Renal pelvis (tissue), 4 donors: ENCODE data around the gene FBLN2. TPM values are rescaled to one million over a fixed set of nuclear protein-coding genes. Genes with fewer than 3 reads are reported as not detected.

Source experiments
- DNase-seq: peaks from one replicate; pipeline ENCODE4 v3.0.0-alpha.2; 2013
- polyA plus RNA-seq, 3 donors: library from polyadenylated mRNA; unstranded; fragments of 120-200 nt; gene quantifications; one replicate each; pipeline ENCODE4 v1.2.1, GENCODE V29; 2013; ENCODE audit not compliant: insufficient read length in 3 of 3

FBLN2 gene
- polyA plus RNA-seq, 3 donors, result 22.9 to 37.0 (median 25.8) TPM

- no peak for DNase-seq
These were observed 16.9 kb downstream of the FBLN2 start for GRCh38 chr3:13565581-13566452.

- no peak for DNase-seq
These were observed 17.5 kb downstream of the FBLN2 start for GRCh38 chr3:13566453-13566748.

GRCh38 chr3:13566769-13567310, 17.9 kb downstream of the FBLN2 start:
- DNase-seq, result no peak

GRCh38 chr3:13567684-13568514, 19.0 kb downstream of the FBLN2 start:
- no peak for DNase-seq

- no peak for DNase-seq
These were observed 19.6 kb downstream of the FBLN2 start for GRCh38 chr3:13568515-13569028.

- no peak for DNase-seq
These were observed 20.3 kb downstream of the FBLN2 start for GRCh38 chr3:13569201-13569600.

- DNase-seq, result no peak
These were observed 20.9 kb downstream of the FBLN2 start for GRCh38 chr3:13569641-13570390.

GRCh38 chr3:13570391-13571194, 21.7 kb downstream of the FBLN2 start:
- no peak for DNase-seq

GRCh38 chr3:13571264-13571663, 22.3 kb downstream of the FBLN2 start:
- no peak for DNase-seq

GRCh38 chr3:13571831-13572750, 23.2 kb downstream of the FBLN2 start:
- no peak for DNase-seq

- no peak for DNase-seq
These were observed 24.1 kb downstream of the FBLN2 start for GRCh38 chr3:13572926-13573623.

- no peak for DNase-seq
These were observed 25.3 kb downstream of the FBLN2 start for GRCh38 chr3:13574083-13574797.

GRCh38 chr3:13574798-13575451, 26.0 kb downstream of the FBLN2 start:
- DNase-seq, result no peak

- DNase-seq, result peak; percentile 40
These were observed 26.6 kb downstream of the FBLN2 start for GRCh38 chr3:13575459-13576061.

GRCh38 chr3:13577181-13578121, 28.5 kb downstream of the FBLN2 start:
- no peak for DNase-seq

- DNase-seq, result no peak
These were observed 29.3 kb downstream of the FBLN2 start for GRCh38 chr3:13578251-13578650.
